ENCODE results near the gene LAPTM5. TPM values are rescaled to one million over a fixed set of nuclear protein-coding genes. Genes with fewer than 3 reads are reported as not detected.
A peak's percentile ranks its signal among the peaks of the same experiment; 100 is the strongest.

The LAPTM5 gene
- total RNA-seq, 1 experiment from 2014 or later, result 0.15 TPM

DNA sequence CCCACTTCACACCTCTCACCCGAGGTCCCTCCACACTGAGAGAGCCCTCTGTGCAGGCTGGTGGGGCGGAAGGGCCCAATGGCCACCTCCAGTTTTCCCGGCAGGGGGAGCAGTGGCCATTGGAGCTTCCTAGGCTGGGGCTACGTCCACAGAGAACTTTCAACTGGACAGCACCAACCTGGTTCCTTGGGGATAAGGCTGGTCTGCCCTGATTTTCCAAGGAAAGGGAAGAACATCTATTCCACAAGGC is 20.3 kb upstream of the LAPTM5 start:
- H2BK20ac ChIP-seq (ENCODE audit: low read depth, low read length, poor library complexity, severe bottlenecking), result no peak overlapping the region
- peaks cover 4% of the 10 kb centered on the region for H3K23me2 ChIP-seq (ENCODE audit: insufficient read length, low read depth, low read length, poor library complexity, severe bottlenecking)
- H3K14ac ChIP-seq (ENCODE audit: insufficient read depth, low read length), result no peak overlapping the region
- no peaks in the 10 kb centered on the region for H3K79me1 ChIP-seq (ENCODE audit: insufficient read depth, low read depth, low read length, poor library complexity, severe bottlenecking)
- Mint-ChIP-seq H3K4me3 (no peak overlapping the region), H3K27ac (no peak overlapping the region), H3K27me3 (ENCODE audit: low read depth) (peaks cover 18% of the 10 kb centered on the region), H3K4me1 (peaks cover 7 to 23% of the 10 kb centered on the region in 2 experiments; a peak in 3 of 4 replicates), H3K9me3 (no peaks in the 10 kb centered on the region), H3K36me3 (ENCODE audit: insufficient read depth in 1 of 3, low read depth in 3 of 3) (no peaks in the 10 kb centered on the region)
- DNase-seq, result no peak
- no peak overlapping the region for H3K4ac ChIP-seq (ENCODE audit: low read depth, low read length)
- no peak overlapping the region for H2BK15ac ChIP-seq (ENCODE audit: low read depth, low read length)
- no peak overlapping the region for H3K56ac ChIP-seq (ENCODE audit: insufficient read length, low read depth, low read length)
- no peak overlapping the region for H3K4me2 ChIP-seq (ENCODE audit: insufficient read depth, insufficient read length, low read length)
- no peaks in the 10 kb centered on the region; the same call in 1 of the 2 replicates for H3K27me3 ChIP-seq (ENCODE audit: insufficient read depth, low read length)
- H3K23ac ChIP-seq (ENCODE audit: insufficient read length, low read depth, low read length), result no peak overlapping the region
- no CpG with 5 or more reads among the region's 4 CpGs for WGBS (ENCODE audit: extremely low coverage, insufficient read length, low lambda C conversion rate)
- H2BK12ac ChIP-seq (ENCODE audit: insufficient read length, low read depth, low read length), result no peak overlapping the region
- no peaks in the 10 kb centered on the region for H3K9me3 ChIP-seq (ENCODE audit: control insufficient read depth, low read depth, low read length)
- no peak overlapping the region for H2BK5ac ChIP-seq (ENCODE audit: insufficient read length, low read length)
- H2AFZ ChIP-seq (ENCODE audit: low read length), result no peak overlapping the region
- H2BK120ac ChIP-seq (ENCODE audit: low read depth, low read length, poor library complexity, severe bottlenecking), result no peak overlapping the region
- H3K9ac ChIP-seq (ENCODE audit: extremely low read depth, insufficient read length, low read length), result no peak overlapping the region
- no peak overlapping the region for H4K8ac ChIP-seq (replicated peaks; ENCODE audit: insufficient read length, low read depth, low read length)
- H4K91ac ChIP-seq (ENCODE audit: insufficient read length, low read depth, low read length), result no peak overlapping the region
- no peaks in the 10 kb centered on the region for H4K20me1 ChIP-seq (ENCODE audit: control insufficient read depth, insufficient read depth, insufficient read length)
- TF ChIP-seq, protein P1, sequence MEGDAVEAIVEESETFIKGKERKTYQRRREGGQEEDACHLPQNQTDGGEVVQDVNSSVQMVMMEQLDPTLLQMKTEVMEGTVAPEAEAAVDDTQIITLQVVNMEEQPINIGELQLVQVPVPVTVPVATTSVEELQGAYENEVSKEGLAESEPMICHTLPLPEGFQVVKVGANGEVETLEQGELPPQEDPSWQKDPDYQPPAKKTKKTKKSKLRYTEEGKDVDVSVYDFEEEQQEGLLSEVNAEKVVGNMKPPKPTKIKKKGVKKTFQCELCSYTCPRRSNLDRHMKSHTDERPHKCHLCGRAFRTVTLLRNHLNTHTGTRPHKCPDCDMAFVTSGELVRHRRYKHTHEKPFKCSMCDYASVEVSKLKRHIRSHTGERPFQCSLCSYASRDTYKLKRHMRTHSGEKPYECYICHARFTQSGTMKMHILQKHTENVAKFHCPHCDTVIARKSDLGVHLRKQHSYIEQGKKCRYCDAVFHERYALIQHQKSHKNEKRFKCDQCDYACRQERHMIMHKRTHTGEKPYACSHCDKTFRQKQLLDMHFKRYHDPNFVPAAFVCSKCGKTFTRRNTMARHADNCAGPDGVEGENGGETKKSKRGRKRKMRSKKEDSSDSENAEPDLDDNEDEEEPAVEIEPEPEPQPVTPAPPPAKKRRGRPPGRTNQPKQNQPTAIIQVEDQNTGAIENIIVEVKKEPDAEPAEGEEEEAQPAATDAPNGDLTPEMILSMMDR (conservative IDR thresholded peaks at IDR 0.05), result peak; percentile 49
- H4K5ac ChIP-seq (ENCODE audit: insufficient read length, low read depth, low read length), result no peak overlapping the region
- no peak overlapping the region for H2AK5ac ChIP-seq (ENCODE audit: insufficient read length, low read length)
- no peaks in the 10 kb centered on the region for H3K79me2 ChIP-seq (ENCODE audit: insufficient read depth, low read length)
- no peak overlapping the region for H3K27ac ChIP-seq (ENCODE audit: insufficient read length, low read depth, low read length)
- no peak overlapping the region for H3K18ac ChIP-seq (ENCODE audit: insufficient read length, low read depth, low read length)
- no peak overlapping the region for H3T11ph ChIP-seq (ENCODE audit: low read length)
- no peaks in the 10 kb centered on the region for H3K4me1 ChIP-seq (ENCODE audit: insufficient read depth, low read length)
